Raji (cell line): ENCODE data around the gene RAD51B.

ENCODE experiments used
- POLR2A ChIP-seq: IDR thresholded peaks from 2 replicates; pipeline ENCODE4 v1.6.1; 2011; ENCODE audit warnings: low read depth, low read length, control low read depth; ENCODE audit not compliant: insufficient read depth

The RAD51B gene

DNA sequence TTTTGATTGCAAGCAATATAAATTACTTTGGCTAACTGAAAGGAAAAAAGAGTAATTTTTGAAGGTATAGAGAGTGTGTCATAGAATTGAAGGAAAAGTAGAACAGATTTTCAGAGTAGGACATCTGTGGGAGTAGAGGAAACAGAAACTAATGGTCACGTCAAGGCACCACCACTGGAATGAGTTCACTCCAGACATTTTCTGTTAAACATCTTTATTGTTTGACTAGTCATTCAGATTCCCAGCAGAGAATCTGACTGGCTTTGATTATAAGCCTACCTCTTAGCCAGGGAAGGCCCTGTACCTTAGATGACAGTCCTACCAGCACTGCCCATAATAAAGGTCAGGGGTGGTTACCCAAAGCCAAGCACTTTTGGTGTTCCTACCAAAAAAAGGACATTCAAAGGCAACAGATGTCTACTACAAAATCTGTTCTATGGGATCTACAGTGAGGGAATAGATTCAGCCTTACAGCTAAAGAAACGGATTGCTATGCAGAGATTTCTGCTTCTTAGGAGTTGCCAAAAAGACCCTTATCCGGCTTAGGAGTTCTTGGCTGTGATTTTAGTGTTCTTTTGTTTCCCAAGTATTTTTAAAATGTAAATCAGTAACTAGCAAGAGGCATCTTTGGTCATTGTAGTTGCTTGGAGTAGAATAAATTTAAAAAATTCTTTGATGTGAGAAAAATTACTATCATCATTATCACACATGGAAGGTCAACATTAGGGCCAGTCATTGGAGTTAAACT, 410.8 kb downstream of the RAD51B start:
- TF ChIP-seq POLR2A, result no peak

- no peak for TF ChIP-seq POLR2A
Observed at GRCh38 chr14:68230950-68231717, 411.6 kb downstream of the RAD51B start.

DNA sequence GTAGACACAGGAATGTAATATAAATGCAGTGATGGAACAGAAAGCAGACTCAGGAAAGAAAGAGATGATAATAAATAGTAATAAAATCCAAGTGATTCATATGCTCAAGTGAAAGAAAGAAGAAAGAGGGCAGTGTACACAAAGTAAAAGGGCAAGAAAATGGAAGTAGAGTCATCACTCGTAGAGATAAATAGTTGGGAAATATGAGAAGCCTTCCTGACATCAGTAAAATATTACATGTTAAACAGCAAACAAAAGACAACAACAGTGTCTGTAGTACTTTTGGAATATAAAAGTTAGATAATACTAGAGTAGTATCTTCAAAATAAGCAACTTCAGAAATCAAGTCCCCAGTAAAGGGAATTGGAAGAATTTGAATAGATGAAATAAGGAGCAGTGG, 412.3 kb downstream of the RAD51B start:
- TF ChIP-seq POLR2A, result no peak

DNA sequence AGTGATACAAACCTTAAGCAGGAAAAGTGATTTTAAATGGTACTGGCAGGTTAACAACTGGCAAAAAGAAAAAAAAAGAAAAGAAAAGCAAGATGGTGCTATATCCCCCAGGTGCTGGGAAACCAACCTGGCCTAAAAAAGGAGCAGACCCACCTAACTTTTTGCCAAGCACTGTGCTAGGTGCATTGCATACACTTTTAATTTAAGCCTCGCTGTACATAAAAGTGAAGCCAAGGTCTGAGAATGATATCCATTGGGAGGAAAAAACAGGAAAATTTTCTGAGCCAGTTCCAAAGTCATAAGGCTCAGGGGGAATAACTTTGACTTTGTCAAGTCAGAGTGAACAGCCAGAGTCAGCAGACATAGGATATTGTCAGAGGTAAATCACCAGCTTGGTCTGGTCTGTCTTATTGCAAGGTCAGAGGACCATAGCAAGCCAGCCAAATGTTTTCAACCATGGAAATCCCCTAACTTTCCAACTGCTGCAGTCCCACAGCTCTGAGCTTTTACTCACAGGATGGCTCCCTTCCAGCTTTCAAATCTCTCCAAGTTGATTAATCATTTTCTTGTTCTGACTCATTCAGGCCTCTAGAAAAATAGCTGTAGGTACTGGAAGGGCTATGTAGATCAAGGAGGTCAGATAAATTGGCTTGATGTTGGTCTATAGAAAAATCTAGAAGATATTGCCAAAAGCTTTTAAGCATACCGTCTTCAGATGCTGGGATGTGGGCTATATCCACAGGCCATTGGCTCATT, 412.9 kb downstream of the RAD51B start:
- no peak for TF ChIP-seq POLR2A

DNA sequence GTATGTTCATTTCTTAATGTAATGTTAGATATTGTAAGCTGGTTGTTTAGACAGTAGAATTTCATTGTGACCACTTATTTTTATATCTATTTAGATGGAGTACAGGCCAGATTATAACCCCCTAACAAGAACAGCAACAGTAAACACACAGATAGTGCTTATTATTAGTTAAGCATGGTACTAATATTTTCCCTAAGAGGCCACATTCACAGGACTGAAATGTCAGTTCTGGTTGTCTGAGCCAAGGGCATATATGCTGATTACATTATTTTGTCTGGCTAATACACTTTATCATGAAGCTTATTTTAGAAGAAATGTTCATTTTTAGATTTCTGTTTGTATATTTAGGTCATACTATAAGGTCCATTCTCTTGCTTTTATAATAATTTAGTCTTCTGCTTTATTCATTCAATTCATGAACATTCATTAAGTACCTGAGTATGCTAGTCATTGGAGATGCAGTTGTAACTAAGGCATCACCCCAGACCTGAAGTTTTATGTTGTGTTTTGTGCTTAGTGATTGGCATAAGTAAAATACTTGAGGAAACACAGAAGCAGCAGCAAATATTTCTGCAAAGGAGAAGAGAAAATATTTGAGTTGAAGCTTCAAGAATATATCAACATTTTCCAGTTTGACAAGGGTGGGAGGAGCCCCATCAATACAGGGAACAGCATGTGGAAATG, 413.7 kb downstream of the RAD51B start:
- TF ChIP-seq POLR2A, result no peak

DNA sequence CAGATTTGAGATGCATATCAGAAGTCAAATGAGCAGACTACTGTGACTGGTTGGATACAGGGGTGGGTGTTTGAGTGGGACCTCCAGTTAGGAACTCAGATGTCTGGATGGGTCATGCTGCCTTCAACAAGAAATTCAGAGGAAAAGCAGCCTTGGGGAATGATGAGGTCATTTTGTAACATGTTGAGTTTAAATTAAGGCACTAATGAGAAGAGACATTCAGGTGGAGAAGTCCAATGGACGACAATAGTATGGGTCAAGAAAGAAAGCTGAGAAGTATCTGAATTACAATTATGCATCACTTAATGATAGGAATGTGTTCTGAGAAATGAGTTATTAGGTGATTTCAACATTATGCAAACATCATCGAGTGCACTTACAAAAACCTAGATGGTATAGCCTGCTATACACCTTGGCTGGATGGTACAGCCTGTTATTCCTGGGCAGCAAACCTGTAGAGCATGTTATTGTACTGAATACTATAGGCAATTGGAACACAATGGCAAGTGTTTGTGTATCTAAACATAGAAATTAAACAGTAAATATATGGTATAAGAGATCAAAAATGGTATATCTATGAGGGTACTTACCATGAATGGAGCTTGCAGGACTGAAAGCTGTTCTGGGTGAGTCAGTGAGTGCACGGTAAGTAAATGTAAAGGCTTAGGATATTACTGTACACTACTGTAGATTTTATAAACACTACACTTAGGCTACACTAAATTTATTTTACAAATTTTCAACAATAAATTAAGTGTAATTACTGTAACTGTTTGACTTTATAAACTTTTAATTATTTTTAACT, 414.7 kb downstream of the RAD51B start:
- TF ChIP-seq POLR2A, result no peak

- TF ChIP-seq POLR2A, result no peak
Observed at GRCh38 chr14:68235011-68235410, 415.4 kb downstream of the RAD51B start.

DNA sequence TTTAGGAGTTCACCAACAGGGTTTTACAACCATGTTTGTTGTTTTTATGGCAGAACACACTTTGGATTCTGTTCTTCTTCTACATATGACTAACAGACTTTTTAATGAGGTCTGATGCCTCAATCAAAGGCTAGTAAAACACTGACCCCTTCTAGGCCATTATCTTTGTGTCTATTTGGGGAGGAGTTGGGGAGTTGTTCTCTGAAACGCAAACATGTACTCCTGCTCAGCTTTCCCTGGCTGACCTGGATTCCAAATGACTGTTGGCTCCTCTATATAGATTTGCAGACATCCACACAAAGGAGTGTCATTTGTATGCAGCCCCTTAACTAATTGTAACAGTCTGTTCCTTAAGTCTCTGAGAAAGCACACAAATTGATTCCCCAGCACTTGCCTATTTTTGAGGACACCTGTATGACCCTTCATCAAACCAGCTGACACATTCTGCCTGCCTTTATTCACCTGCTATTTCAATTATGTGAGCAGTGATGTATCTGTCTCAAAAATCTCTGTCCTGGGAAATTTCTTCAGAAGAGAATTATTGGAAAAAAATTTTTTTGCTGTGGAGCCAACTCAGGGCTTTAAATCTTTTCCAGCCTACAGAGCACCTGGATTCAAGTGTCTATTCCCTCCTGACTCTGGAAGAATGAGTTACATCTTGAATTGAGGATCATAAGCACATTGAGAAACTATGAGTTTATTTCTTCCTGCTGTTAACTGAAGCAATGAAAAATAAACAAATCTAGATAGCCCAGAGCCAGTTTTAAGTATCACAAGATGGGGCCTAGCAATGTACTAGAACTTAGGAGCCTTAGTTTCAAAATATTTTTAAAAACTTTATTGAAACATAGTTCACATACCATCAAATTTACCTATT, 417.2 kb downstream of the RAD51B start:
- TF ChIP-seq POLR2A, result no peak

GRCh38 chr14:68238551-68238950, 419.0 kb downstream of the RAD51B start:
- no peak for TF ChIP-seq POLR2A

DNA sequence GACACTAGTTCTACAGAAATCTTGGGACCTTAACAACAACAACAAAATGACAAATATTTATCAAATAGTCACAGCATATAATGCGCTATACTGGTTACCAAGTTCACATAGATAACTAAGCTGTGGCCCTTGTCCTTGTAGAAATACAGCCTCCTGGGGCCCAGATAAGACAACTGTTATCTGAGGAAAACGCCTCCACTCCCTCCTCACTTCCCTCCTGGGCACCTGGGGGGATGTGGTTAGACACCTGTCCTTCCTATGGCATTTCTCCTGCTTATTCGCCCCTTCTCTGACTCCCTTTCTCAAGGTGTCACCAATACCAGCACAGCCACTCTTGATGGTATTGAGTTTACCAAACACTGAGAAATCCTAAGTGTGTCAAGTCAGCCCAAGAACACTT, 419.4 kb downstream of the RAD51B start:
- TF ChIP-seq POLR2A, result no peak

DNA sequence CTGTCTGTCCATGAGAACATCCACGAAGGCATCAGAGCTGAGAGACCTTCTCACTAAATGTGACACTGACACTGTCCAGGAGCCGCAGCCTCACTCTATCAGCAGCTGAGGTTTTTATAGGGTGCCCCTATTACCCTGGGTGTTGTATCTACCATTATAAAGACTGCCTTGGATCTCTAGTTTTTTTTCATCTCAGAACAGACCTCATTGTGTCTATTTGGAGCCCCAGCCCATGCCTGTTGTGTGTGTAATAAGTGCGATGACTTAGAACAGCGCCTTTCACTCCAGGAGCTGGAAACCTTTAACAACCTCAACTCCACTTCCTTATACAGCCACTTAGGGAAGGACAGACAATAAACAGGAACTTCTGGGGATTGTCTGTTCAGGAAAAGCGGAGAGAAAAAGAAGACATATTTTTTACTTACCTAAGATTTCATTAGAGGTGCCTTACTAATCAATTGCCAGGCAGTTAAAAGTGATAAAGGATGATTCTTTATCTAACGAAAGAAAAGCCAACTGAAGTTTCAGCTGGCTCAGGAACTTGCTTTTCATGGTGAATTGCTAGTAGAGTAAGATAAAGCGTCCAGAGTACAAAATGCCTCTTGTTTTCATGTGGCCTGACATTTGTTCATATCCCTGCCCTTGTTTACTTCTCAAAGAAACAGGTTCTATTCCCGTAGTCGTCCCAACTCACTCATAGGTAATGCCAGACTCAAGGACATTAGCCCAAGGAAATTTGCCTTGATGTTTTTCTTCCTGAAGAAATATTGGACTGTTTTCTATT, 420.6 kb downstream of the RAD51B start:
- TF ChIP-seq POLR2A, result no peak

DNA sequence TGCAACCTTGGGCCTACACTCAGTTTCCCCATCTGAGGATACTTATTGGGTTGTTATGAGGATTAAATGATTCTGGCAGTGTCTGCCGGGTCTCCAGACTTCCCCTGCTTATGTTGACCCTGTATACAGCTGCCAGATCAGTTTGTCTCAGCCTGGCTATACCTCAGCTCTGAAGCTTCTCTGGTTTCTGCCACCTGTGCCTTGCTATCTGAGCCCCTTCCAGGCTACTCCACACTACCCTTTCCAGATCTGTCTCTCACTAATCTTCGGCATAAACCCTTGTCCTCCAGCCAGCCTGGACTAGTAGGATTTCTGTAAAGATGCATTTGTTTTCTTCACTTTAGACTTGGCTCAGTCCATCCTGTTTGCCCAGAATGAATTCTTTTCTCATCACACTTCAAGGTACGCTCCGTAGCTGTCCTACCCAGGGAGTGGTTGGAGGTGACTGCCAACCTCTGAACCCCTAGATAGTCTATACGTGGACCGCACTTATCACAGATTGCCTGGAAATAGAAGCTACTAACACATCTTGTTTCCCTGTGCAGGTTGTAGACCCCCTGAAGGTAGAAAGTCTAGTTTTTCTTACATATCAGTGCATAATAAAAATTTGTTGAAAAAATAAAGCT, 422.4 kb downstream of the RAD51B start:
- TF ChIP-seq POLR2A, result no peak

DNA sequence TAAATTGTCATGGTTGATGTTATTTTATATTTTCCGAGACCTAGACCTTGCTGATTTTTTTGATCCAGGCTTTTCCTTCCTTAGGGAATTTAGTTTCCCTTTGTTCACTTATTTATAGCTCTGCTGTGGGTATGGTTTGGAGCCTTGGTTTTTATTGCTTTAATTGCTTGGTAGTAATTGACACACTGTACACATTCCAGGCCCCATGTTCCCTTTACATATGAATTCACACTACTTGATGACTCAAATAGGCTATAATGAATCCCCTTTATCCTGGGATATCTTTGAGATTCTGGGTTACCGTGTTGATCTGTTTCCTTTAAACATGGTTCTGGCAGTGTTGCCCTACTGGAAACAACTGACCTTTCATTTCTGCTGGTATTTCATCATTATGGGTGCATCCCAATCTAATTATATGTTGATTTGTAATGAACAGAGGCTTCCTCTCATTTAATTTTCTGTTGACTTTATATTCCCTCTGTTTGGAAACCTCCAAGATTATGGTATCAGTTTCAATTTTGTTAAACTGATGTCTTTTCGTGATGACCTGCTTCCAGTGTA, 424.0 kb downstream of the RAD51B start:
- no peak for TF ChIP-seq POLR2A
